Smooth muscle cell (in vitro differentiated cells): ENCODE results near the gene PSME3IP1. TPM values are rescaled to one million over a fixed set of nuclear protein-coding genes. Genes with fewer than 3 reads are reported as not detected.

ENCODE experiments used
- DNase-seq: peaks from one replicate; lab custom pipeline; 2025; ENCODE audit not compliant: unreplicated experiment; lab: John Stamatoyannopoulos, UW
- H2AFZ ChIP-seq: fragments of 200-600 bp; sonication (generic); 2 replicates; pipeline ENCODE4 v1.6.0; 2016; ENCODE audit warnings: antibody characterized with exemption, low read depth, mild to moderate bottlenecking
- H3F3A ChIP-seq: fragments of 200-600 bp; sonication (generic); 2 replicates; pipeline ENCODE4 v1.6.0; 2017; ENCODE audit warnings: antibody characterized with exemption, low read depth
- H3K27ac ChIP-seq: fragments of 200-600 bp; sonication (generic); 2 replicates; pipeline ENCODE4 v1.5.1; 2016; ENCODE audit warnings: low read depth, mild to moderate bottlenecking
- H3K27me3 ChIP-seq: fragments of 200-600 bp; sonication (generic); 2 replicates; pipeline ENCODE4 v1.6.1; 2016; ENCODE audit warnings: low read depth, mild to moderate bottlenecking
- H3K36me3 ChIP-seq: fragments of 200-600 bp; sonication (generic); 2 replicates; pipeline ENCODE4 v1.5.1; 2016; ENCODE audit warnings: low read depth
- H3K4me1 ChIP-seq: fragments of 200-600 bp; sonication (generic); 2 replicates; pipeline ENCODE4 v1.5.1; 2016; ENCODE audit warnings: low read depth
- H3K4me2 ChIP-seq: fragments of 200-600 bp; sonication (generic); 2 replicates; pipeline ENCODE4 v1.6.0; 2016; ENCODE audit warnings: mild to moderate bottlenecking
- H3K4me3 ChIP-seq: fragments of 200-600 bp; sonication (generic); 2 replicates; pipeline ENCODE4 v1.5.1; 2016; ENCODE audit warnings: mild to moderate bottlenecking
- H3K79me2 ChIP-seq: fragments of 200-600 bp; sonication (generic); 2 replicates; pipeline ENCODE4 v1.6.0; 2016; ENCODE audit warnings: low read depth, mild to moderate bottlenecking
- H3K9ac ChIP-seq: fragments of 200-600 bp; sonication (generic); 2 replicates; pipeline ENCODE4 v1.6.0; 2016; ENCODE audit warnings: low read depth
- H3K9me3 ChIP-seq: fragments of 200-600 bp; sonication (generic); replicated peaks from 2 replicates; pipeline ENCODE4 v1.5.1; 2016; ENCODE audit warnings: low read depth
- H4K20me1 ChIP-seq: fragments of 200-600 bp; sonication (generic); 2 replicates; pipeline ENCODE4 v1.6.0; 2016; ENCODE audit warnings: low read depth
- CTCF ChIP-seq: fragments of 200-600 bp; sonication (generic); IDR thresholded peaks from 2 replicates; pipeline ENCODE4 v1.5.1; 2017; ENCODE audit warnings: borderline replicate concordance, mild to moderate bottlenecking, antibody characterized with exemption; ENCODE audit not compliant: insufficient read depth, poor library complexity, severe bottlenecking
- WGBS: methylation state at CpG from one replicate; pipeline ENCODE4 v1.1.7; 2016; ENCODE audit warnings: low lambda C conversion rate; 5-methylcytosine and 5-hydroxymethylcytosine counted together
- polyA plus RNA-seq: library from polyadenylated mRNA; unstranded; fragments of >200 nt; fragmentation: Nextera tagmentation; extraction: Ambion mirVana; gene quantifications from 2 replicates; pipeline ENCODE4 v1.2.1, GENCODE V29; 2016
- total RNA-seq: library from RNA; depleted of rRNA; stranded (reverse); fragments of >200 nt; gene quantifications from 2 replicates; pipeline ENCODE4 v1.2.3, GENCODE V29; 2014

Gene PSME3IP1
- total and polyA plus RNA-seq, 2 experiments from 2014 or later = 58.1 to 104 TPM

DNA sequence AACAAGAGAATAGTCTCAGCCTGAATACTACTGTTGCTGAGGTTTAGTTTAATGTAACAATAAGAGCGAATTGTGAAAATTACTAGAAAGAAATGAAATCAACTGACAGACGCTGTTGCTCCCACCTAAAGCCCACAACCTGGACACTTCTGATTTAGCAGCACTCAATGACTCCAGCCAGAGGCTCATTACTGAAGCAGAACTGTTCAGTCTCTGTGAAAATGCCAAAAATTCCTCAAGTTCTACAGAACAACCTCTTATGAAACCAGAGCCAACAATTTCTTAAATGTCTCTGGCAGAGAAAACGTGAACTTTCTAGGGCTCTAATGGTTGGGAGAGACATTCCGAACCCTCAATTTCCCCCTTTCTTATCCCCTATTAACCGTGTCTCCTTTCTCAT, 9.9 kb downstream of the PSME3IP1 start:
- Histone ChIP-seq H4K20me1 (peaks cover 28% of the 10 kb centered on the region), H3K27me3 (no peaks in the 10 kb centered on the region), H3K9ac (no peak overlapping the region), H3F3A (no peaks in the 10 kb centered on the region), H3K27ac (peak overlapping the region; percentile 3), H3K4me3 (no peak overlapping the region), H3K4me2 (no peak overlapping the region), H3K9me3 (no peaks in the 10 kb centered on the region), H2AFZ (no peak overlapping the region), H3K4me1 (peaks cover 8% of the 10 kb centered on the region), H3K36me3 (no peaks in the 10 kb centered on the region), H3K79me2 (peaks cover 43% of the 10 kb centered on the region)
- DNase-seq = no peak
- no peak for TF ChIP-seq CTCF
- 85% methylated on average over 5 of the region's 5 CpGs for WGBS

- TF ChIP-seq CTCF = no peak
- H3K9ac ChIP-seq = no peak overlapping the region
- no peak overlapping the region for H3K4me2 ChIP-seq
- H3K4me1 ChIP-seq = peaks cover 12% of the 10 kb centered on the region
- H3K27me3 ChIP-seq = no peaks in the 10 kb centered on the region
- DNase-seq = no peak
- H4K20me1 ChIP-seq = peaks cover 6% of the 10 kb centered on the region
- no peaks in the 10 kb centered on the region for H3K36me3 ChIP-seq
- no peak overlapping the region for H3K27ac ChIP-seq
- 97% methylated on average over 5 of the region's 5 CpGs for WGBS
- peaks cover 5% of the 10 kb centered on the region for H3F3A ChIP-seq
- no peaks in the 10 kb centered on the region for H3K9me3 ChIP-seq
- H3K4me3 ChIP-seq = no peak overlapping the region
- H2AFZ ChIP-seq = no peak overlapping the region
- H3K79me2 ChIP-seq = peaks cover 30% of the 10 kb centered on the region
These were observed 13.0 kb downstream of the PSME3IP1 start for GRCh38 chr16:57172721-57173290.

- Histone ChIP-seq H3K27me3 (no peaks in the 10 kb centered on the region), H3K79me2 (peaks cover under 1% of the 10 kb centered on the region), H3K4me3 (no peak overlapping the region), H3K4me1 (peaks cover 12% of the 10 kb centered on the region), H3K9me3 (no peaks in the 10 kb centered on the region), H3K9ac (peak overlapping the region; percentile 5), H3K27ac (peak overlapping the region; percentile 56), H3K4me2 (peak overlapping the region; percentile 45), H3K36me3 (peaks cover 7% of the 10 kb centered on the region), H2AFZ (no peak overlapping the region), H3F3A (peaks cover 5% of the 10 kb centered on the region), H4K20me1 (no peaks in the 10 kb centered on the region)
- no peak for DNase-seq
- no peak for TF ChIP-seq CTCF
These were observed 16.5 kb downstream of the PSME3IP1 start for GRCh38 chr16:57169327-57169726.

GRCh38 chr16:57167953-57168352, 17.9 kb downstream of the PSME3IP1 start:
- no peaks in the 10 kb centered on the region for H3K79me2 ChIP-seq
- peaks cover 5% of the 10 kb centered on the region for H3F3A ChIP-seq
- no peaks in the 10 kb centered on the region for H4K20me1 ChIP-seq
- no peak overlapping the region for H2AFZ ChIP-seq
- no peak for DNase-seq
- no peak overlapping the region for H3K4me2 ChIP-seq
- peaks cover 19% of the 10 kb centered on the region for H3K36me3 ChIP-seq
- H3K27ac ChIP-seq = no peak overlapping the region
- peaks cover 12% of the 10 kb centered on the region for H3K4me1 ChIP-seq
- TF ChIP-seq CTCF = peak; percentile 61
- H3K9me3 ChIP-seq = no peaks in the 10 kb centered on the region
- no peaks in the 10 kb centered on the region for H3K27me3 ChIP-seq
- no peak overlapping the region for H3K4me3 ChIP-seq
- WGBS = 23% methylated on average over 4 of the region's 4 CpGs
- no peak overlapping the region for H3K9ac ChIP-seq
